Breast epithelium (tissue), 3 donors: ENCODE results near the gene GPATCH8.

Source experiments
- CTCF ChIP-seq, 3 donors: fragments of 450-650 bp; IDR thresholded peaks; one replicate each; pipeline ENCODE4 v1.5.1; 2016 to 2017; ENCODE audit warnings: antibody characterized with exemption in 3 of 3, mild to moderate bottlenecking in 3 of 3, moderate library complexity in 3 of 3
- POLR2A ChIP-seq: fragments of 450-650 bp; IDR thresholded peaks from one replicate; pipeline ENCODE4 v1.6.1; 2016; ENCODE audit warnings: antibody characterized with exemption, mild to moderate bottlenecking, moderate library complexity

DNA sequence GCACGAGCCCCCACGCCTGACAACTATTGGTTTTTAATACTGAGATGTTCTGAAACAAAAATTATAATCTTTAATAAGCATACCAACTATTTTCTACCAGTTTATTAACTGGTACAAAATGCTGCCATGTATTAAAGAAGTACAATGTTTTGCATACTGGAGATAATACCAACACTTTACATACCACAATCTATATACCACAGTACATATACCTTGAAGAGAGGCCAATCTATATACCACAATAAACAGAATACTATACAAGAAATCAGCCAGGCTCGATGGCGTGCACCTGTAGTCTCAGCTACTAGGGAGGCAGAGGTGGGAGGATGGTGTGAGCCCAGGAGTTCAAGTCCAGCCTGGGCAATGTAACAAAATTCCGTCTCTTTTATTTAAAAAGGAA is 9.9 kb downstream of the GPATCH8 start:
- TF ChIP-seq CTCF (IDR thresholded peaks at IDR 0.05): no peak
- no peak for TF ChIP-seq POLR2A
